ENCODE data around the gene PSD4.

The PSD4 gene

GRCh38 chr2:113173542-113174375 lies at the start of gene PSD4:
PSD4 (plus strand) TSS chr2:113173971; CDS start chr2:113182457, 8,486 bp downstream.
- Histone ChIP-seq H3K79me2 (ENCODE audit: low read length) (peaks cover 50% of the 10 kb centered on the region), H3K27me3 (replicated peaks; ENCODE audit: insufficient read depth, low read length) (no peaks in the 10 kb centered on the region), H3K4me1 (ENCODE audit: low read length) (peaks cover 19% of the 10 kb centered on the region), H3K4me2 (ENCODE audit: low read depth, low read length) (peak within 1 kb of the TSS; percentile 98), H3K27ac (ENCODE audit: low read length) (peak within 1 kb of the TSS; percentile 71; the same call in 1 of the 2 replicates), H4K20me1 (ENCODE audit: insufficient read depth, low read length) (peaks cover 10% of the 10 kb centered on the region; the same call in 1 of the 2 replicates), H3K36me3 (replicated peaks; ENCODE audit: insufficient read depth, low read length) (no peaks in the 10 kb centered on the region; the same call in 1 of the 2 replicates), H3K4me3 (ENCODE audit: low read length) (peak within 1 kb of the TSS; percentile 94), H3K9ac (ENCODE audit: low read length) (peak within 1 kb of the TSS; percentile 74), H3K9me3 (replicated peaks; ENCODE audit: insufficient read depth, low read length) (no peaks in the 10 kb centered on the region), H3F3A (ENCODE audit: insufficient read depth, low read length) (peaks cover 22% of the 10 kb centered on the region; the same call in 1 of the 2 replicates), H3K9me2 (replicated peaks; ENCODE audit: insufficient read depth, low read length) (no peaks in the 10 kb centered on the region), H2AFZ (ENCODE audit: low read length) (peak within 1 kb of the TSS; percentile 75)
- peak; percentile 90 for DNase-seq
- no peak for TF ChIP-seq EZH2 (optimal IDR thresholded peaks at IDR 0.05; ENCODE audit: low read depth, low read length)
- TF ChIP-seq, protein P1, sequence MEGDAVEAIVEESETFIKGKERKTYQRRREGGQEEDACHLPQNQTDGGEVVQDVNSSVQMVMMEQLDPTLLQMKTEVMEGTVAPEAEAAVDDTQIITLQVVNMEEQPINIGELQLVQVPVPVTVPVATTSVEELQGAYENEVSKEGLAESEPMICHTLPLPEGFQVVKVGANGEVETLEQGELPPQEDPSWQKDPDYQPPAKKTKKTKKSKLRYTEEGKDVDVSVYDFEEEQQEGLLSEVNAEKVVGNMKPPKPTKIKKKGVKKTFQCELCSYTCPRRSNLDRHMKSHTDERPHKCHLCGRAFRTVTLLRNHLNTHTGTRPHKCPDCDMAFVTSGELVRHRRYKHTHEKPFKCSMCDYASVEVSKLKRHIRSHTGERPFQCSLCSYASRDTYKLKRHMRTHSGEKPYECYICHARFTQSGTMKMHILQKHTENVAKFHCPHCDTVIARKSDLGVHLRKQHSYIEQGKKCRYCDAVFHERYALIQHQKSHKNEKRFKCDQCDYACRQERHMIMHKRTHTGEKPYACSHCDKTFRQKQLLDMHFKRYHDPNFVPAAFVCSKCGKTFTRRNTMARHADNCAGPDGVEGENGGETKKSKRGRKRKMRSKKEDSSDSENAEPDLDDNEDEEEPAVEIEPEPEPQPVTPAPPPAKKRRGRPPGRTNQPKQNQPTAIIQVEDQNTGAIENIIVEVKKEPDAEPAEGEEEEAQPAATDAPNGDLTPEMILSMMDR (IDR thresholded peaks at IDR 0.05; ENCODE audit: low read length) = 0 out of 2 replicates have a peak, but pooled peaks have one; percentile 21

DNA sequence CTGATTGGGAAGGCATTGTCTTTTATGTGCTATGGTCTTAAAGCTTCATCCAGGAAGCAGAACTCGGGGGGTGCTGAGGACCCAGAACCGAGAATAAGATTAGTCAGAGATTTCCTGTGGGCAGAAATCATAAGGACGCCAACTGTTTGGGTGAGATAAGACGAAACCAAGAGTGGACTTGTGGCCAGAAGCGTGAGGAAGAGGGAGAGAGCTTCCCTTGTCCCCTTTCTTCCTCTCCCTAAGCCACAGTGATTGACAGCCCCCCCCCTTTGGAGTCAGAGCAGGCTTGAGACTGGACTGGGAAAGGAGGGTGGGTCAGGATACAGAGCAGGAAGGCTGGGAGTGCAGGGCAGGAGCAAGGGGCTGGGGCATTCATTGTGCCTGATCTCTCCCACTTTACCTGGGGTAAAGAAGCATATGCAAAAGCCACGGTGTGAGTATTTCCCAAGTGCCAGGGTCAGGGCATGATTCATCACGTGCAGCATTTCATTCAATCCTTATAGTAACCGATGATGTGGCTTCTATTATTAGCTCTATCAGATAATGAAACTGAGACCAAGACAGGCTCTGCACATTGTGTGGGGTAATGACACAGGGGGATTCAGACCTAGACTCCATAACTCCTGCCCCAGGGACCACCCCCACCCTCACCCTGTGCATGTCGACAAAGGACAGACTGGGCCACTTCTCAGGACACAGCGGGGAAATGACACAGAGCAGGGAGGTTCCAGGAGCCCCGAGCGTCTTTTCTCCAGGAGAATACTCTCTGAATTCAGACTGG lies 49.4 kb upstream of the PSD4 start:
- peak overlapping the region; percentile 25 for H3K4me3 ChIP-seq (ENCODE audit: low read length)
- no peaks in the 10 kb centered on the region for H3K79me2 ChIP-seq (ENCODE audit: low read length)
- H3K4me2 ChIP-seq (ENCODE audit: low read depth, low read length) = peak overlapping the region; percentile 87
- no peaks in the 10 kb centered on the region for H3K27me3 ChIP-seq (replicated peaks; ENCODE audit: insufficient read depth, low read length)
- no peaks in the 10 kb centered on the region for H3K36me3 ChIP-seq (replicated peaks; ENCODE audit: insufficient read depth, low read length)
- no peak overlapping the region for H3K9ac ChIP-seq (ENCODE audit: low read length)
- peaks cover 5% of the 10 kb centered on the region; the same call in 1 of the 2 replicates for H3F3A ChIP-seq (ENCODE audit: insufficient read depth, low read length)
- H3K9me2 ChIP-seq (replicated peaks; ENCODE audit: insufficient read depth, low read length) = no peaks in the 10 kb centered on the region
- H4K20me1 ChIP-seq (ENCODE audit: insufficient read depth, low read length) = no peaks in the 10 kb centered on the region
- no peak overlapping the region for H2AFZ ChIP-seq (ENCODE audit: low read length)
- H3K9me3 ChIP-seq (replicated peaks; ENCODE audit: insufficient read depth, low read length) = no peaks in the 10 kb centered on the region
- peaks cover 23% of the 10 kb centered on the region for H3K4me1 ChIP-seq (ENCODE audit: low read length)
- peak; percentile 61 for DNase-seq
- H3K27ac ChIP-seq (ENCODE audit: low read length) = peak overlapping the region; percentile 23; the same call in 1 of the 2 replicates
- TF ChIP-seq EZH2 (optimal IDR thresholded peaks at IDR 0.05; ENCODE audit: low read depth, low read length) (no peak), EZH2phosphoT487 (IDR thresholded peaks at IDR 0.05; ENCODE audit: low read length) (no peak)
- TF ChIP-seq, protein P1 (IDR thresholded peaks at IDR 0.05; ENCODE audit: low read length) = no peak

DNA sequence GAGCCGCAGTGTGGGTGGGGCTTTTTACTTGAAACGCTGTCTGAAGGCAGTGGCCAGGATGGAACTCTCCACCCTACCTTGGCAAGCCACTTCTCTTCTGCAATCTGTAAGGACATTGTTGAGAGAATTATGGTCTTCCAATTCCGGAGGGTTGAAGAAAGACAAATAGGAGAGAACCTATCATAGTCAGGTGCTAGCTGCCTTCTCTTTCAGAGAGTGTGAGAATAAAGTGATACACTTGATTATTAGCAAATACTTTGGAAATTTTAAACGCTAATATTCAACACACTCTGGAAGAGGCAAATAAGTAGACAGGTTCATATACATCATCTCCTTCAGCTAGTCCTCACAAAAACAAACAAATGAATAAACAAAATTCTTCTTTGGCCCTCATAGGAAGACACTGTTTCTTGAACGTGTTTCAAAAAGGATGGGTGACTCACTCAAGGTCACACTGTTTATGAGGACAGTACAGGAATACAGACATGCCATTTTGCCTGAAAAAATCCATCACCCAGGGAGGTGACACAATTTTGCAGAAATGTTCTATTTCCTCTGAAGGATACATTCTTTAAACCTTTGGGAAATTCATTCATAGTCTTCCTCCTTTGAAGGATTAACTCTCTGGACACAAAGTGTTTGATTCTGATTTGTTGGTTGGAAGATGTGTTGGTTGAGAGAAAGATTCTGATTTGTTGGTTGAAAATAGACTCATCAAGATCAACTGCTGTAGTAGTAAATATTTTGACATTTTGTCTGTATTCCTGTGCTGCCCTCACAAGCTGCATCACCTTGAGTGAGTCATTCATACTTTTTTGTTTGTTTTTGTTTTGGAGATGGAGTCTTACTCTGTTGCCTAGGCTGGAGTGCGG lies 48.6 kb upstream of the PSD4 start:
- DNase-seq = no peak
- Histone ChIP-seq H4K20me1 (ENCODE audit: insufficient read depth, low read length) (no peaks in the 10 kb centered on the region), H3K9me3 (replicated peaks; ENCODE audit: insufficient read depth, low read length) (no peaks in the 10 kb centered on the region), H3F3A (ENCODE audit: insufficient read depth, low read length) (peaks cover 5% of the 10 kb centered on the region; the same call in 1 of the 2 replicates), H3K9me2 (replicated peaks; ENCODE audit: insufficient read depth, low read length) (no peaks in the 10 kb centered on the region), H3K4me2 (ENCODE audit: low read depth, low read length) (peak overlapping the region; percentile 87; the same call in 1 of the 2 replicates), H2AFZ (ENCODE audit: low read length) (no peak overlapping the region), H3K79me2 (ENCODE audit: low read length) (no peaks in the 10 kb centered on the region), H3K9ac (ENCODE audit: low read length) (no peak overlapping the region), H3K4me3 (ENCODE audit: low read length) (no peak overlapping the region), H3K27ac (ENCODE audit: low read length) (no peak overlapping the region), H3K4me1 (ENCODE audit: low read length) (peaks cover 23% of the 10 kb centered on the region), H3K36me3 (replicated peaks; ENCODE audit: insufficient read depth, low read length) (no peaks in the 10 kb centered on the region), H3K27me3 (replicated peaks; ENCODE audit: insufficient read depth, low read length) (no peaks in the 10 kb centered on the region)
- TF ChIP-seq, protein P1 (IDR thresholded peaks at IDR 0.05; ENCODE audit: low read length) = no peak
- TF ChIP-seq EZH2 (optimal IDR thresholded peaks at IDR 0.05; ENCODE audit: low read depth, low read length) = no peak
- TF ChIP-seq EZH2phosphoT487 (IDR thresholded peaks at IDR 0.05; ENCODE audit: low read length) = no peak
